H1 (cell line): ENCODE measurements around the gene ZNF213.

Experiments used
- ASH2L ChIP-seq: fragments of 200-600, 300-600 bp; sonication (generic); IDR thresholded peaks from one replicate; pipeline ENCODE4 v1.7.1; 2017; ENCODE audit warnings: low read length
- EP300 ChIP-seq, 2 experiments: IDR thresholded peaks; 1 replicate in 1 of 2; 2 replicates in 1 of 2; pipeline ENCODE4 v1.6.1; 2011 to 2012; ENCODE audit warnings: low read depth in 2 of 2, low read length in 2 of 2, mild to moderate bottlenecking in 2 of 2, borderline replicate concordance in 1 of 2, inconsistent platforms in 1 of 2, moderate library complexity in 1 of 2
- EZH2 ChIP-seq: fragments of 200-600 bp; sonication (generic); IDR thresholded peaks from 2 replicates; pipeline ENCODE4 v1.7.1; 2012; ENCODE audit warnings: low read depth, mild to moderate bottlenecking, moderate library complexity, low read length, inconsistent platforms; ENCODE audit not compliant: severe bottlenecking
- POLR2AphosphoS5 ChIP-seq: IDR thresholded peaks from 2 replicates; pipeline ENCODE4 v1.6.1; 2011; ENCODE audit warnings: low read depth, low read length
- RNF2 ChIP-seq: fragments of 200-900, 300-1000 bp; sonication (generic); IDR thresholded peaks from 2 replicates; pipeline ENCODE4 v1.7.1; 2016; ENCODE audit warnings: borderline replicate concordance, low read depth, mild to moderate bottlenecking, antibody characterized with exemption, low read length; ENCODE audit not compliant: poor library complexity, severe bottlenecking; ENCODE audit errors: missing control alignments
- RXRA ChIP-seq: IDR thresholded peaks from 2 replicates; pipeline ENCODE4 v1.6.1; 2011; ENCODE audit warnings: low read depth, mild to moderate bottlenecking, low read length, moderate library complexity; ENCODE audit not compliant: insufficient read depth
- SIN3A ChIP-seq, 2 experiments: IDR thresholded peaks in 1 of 2; conservative IDR thresholded peaks in 1 of 2; 2 replicates each; pipeline ENCODE4 v1.6.1; 2011 to 2012; ENCODE audit warnings: low read length in 2 of 2, improper control_type of control experiment in 1 of 2, low read depth in 1 of 2, mild to moderate bottlenecking in 1 of 2
- SIRT6 ChIP-seq: IDR thresholded peaks from one replicate; pipeline ENCODE4 v1.7.1; 2012; ENCODE audit warnings: low read length, inconsistent platforms
- TCF12 ChIP-seq: IDR thresholded peaks from 2 replicates; pipeline ENCODE4 v1.6.1; 2011; ENCODE audit warnings: low read depth, mild to moderate bottlenecking, low read length
- YY1 ChIP-seq: IDR thresholded peaks from 2 replicates; pipeline ENCODE4 v1.6.1; 2011; ENCODE audit warnings: low read depth, mild to moderate bottlenecking, low read length
- TF ChIP-seq, protein P1 (sequence below), 3 experiments: IDR thresholded peaks; 1 replicate in 2 of 3; 2 replicates in 1 of 3; pipeline versions ENCODE4 v1.5.1 to v1.6.1; 2011; ENCODE audit warnings: low read length in 3 of 3, mild to moderate bottlenecking in 3 of 3, inconsistent platforms in 2 of 3, low read depth in 1 of 3, moderate library complexity in 1 of 3; ENCODE audit not compliant: insufficient read depth in 1 of 3; ENCODE audit errors: control extremely low read depth in 1 of 3

DNA sequence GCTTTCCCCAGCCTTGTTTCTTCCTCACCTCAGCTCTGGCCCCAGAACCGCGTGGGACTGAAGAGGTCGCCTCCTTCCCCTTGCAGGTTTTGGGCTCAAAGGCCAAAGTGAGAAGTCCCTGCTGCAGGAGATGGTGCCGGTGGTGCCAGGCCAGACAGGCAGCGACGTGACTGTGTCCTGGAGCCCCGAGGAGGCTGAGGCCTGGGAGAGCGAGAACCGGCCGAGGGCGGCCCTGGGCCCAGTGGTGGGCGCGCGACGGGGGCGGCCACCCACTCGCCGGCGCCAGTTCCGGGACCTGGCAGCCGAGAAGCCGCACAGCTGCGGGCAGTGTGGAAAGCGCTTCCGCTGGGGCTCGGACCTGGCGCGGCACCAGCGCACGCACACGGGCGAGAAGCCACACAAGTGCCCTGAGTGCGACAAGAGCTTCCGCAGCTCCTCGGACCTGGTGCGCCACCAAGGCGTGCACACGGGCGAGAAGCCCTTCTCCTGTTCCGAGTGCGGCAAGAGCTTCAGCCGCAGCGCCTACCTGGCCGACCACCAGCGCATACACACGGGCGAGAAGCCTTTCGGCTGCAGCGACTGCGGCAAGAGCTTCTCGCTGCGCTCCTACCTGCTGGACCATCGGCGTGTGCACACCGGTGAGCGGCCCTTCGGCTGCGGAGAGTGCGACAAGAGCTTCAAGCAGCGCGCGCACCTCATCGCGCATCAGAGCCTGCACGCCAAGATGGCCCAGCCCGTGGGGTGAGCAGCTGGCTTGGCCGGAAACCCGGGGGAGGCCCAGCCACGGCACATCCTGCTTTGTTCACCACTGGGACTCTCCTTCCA lies 6.0 kb downstream of the ZNF213 start:
- TF ChIP-seq RXRA (no peak), POLR2AphosphoS5 (no peak), SIN3A (conservative IDR thresholded peaks at IDR 0.05 in 1 of 2, IDR thresholded peaks at IDR 0.05 in 1 of 2; ENCODE audit: low read depth in 1 of 2, low read length in 2 of 2) (no peak), SIRT6 (no peak), EZH2 (no peak), RNF2 (no peak), TCF12 (no peak), YY1 (no peak), ASH2L (no peak), EP300 (IDR thresholded peaks at IDR 0.05; ENCODE audit: borderline replicate concordance in 1 of 2, low read depth in 2 of 2, low read length in 2 of 2) (no peak)
- TF ChIP-seq, protein P1, sequence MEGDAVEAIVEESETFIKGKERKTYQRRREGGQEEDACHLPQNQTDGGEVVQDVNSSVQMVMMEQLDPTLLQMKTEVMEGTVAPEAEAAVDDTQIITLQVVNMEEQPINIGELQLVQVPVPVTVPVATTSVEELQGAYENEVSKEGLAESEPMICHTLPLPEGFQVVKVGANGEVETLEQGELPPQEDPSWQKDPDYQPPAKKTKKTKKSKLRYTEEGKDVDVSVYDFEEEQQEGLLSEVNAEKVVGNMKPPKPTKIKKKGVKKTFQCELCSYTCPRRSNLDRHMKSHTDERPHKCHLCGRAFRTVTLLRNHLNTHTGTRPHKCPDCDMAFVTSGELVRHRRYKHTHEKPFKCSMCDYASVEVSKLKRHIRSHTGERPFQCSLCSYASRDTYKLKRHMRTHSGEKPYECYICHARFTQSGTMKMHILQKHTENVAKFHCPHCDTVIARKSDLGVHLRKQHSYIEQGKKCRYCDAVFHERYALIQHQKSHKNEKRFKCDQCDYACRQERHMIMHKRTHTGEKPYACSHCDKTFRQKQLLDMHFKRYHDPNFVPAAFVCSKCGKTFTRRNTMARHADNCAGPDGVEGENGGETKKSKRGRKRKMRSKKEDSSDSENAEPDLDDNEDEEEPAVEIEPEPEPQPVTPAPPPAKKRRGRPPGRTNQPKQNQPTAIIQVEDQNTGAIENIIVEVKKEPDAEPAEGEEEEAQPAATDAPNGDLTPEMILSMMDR (IDR thresholded peaks at IDR 0.05; ENCODE audit: control extremely low read depth in 1 of 3, insufficient read depth in 1 of 3, low read depth in 1 of 3, low read length in 3 of 3): no peak
